ES-I3 (cell line): Measurements from ENCODE around the gene TBXT.

Experiments
- H3K36me3 ChIP-seq: 2 replicates; pipeline ENCODE4 v1.6.1; 2013; ENCODE audit warnings: mild to moderate bottlenecking, low read length, control low read depth, moderate library complexity; ENCODE audit not compliant: insufficient read depth
- H3K4me1 ChIP-seq: 2 replicates; pipeline ENCODE4 v1.6.1; 2013; ENCODE audit warnings: mild to moderate bottlenecking, control low read depth, low read length; ENCODE audit not compliant: insufficient read depth
- H3K9ac ChIP-seq: 2 replicates; pipeline ENCODE4 v1.6.1; 2013; ENCODE audit warnings: low read depth, mild to moderate bottlenecking, low read length, moderate library complexity
- H3K9me3 ChIP-seq: 2 replicates; pipeline ENCODE4 v1.6.1; 2013; ENCODE audit warnings: mild to moderate bottlenecking, low read length, moderate library complexity; ENCODE audit not compliant: control insufficient read depth, insufficient read depth

Gene TBXT

GRCh38 chr6:166167801-166168615, at the start of gene TBXT:
Gene TBXT, minus strand, starts transcription at chr6:166167851. Its CDS starts 260 bp downstream, at chr6:166167591.
- Histone ChIP-seq H3K9me3 (no peaks in the 10 kb centered on the region), H3K4me1 (0 out of 2 replicates have a peak, but pooled peaks cover 10% of the 10 kb centered on the region), H3K36me3 (no peaks in the 10 kb centered on the region), H3K9ac (peak within 1 kb of the TSS; percentile 43; the same call in 1 of the 2 replicates)

DNA sequence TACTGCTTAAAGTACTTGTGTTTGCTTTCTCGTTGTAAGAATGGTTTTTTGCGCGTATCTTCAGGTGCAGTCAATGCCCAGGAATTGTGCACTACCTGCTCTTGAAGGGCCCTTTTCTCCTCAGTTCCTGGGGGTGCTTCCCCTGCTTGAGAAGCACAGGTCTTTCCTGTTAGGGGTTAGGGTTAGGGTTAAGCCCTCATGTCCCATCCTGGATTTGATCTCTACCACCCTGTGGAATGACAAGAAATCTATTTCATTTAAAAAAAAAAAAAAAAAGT, 39.6 kb upstream of the TBXT start:
- H3K9ac ChIP-seq = no peak overlapping the region
- H3K9me3 ChIP-seq = no peaks in the 10 kb centered on the region
- H3K36me3 ChIP-seq = no peaks in the 10 kb centered on the region
- peaks cover 6% of the 10 kb centered on the region; the same call in 1 of the 2 replicates for H3K4me1 ChIP-seq

DNA sequence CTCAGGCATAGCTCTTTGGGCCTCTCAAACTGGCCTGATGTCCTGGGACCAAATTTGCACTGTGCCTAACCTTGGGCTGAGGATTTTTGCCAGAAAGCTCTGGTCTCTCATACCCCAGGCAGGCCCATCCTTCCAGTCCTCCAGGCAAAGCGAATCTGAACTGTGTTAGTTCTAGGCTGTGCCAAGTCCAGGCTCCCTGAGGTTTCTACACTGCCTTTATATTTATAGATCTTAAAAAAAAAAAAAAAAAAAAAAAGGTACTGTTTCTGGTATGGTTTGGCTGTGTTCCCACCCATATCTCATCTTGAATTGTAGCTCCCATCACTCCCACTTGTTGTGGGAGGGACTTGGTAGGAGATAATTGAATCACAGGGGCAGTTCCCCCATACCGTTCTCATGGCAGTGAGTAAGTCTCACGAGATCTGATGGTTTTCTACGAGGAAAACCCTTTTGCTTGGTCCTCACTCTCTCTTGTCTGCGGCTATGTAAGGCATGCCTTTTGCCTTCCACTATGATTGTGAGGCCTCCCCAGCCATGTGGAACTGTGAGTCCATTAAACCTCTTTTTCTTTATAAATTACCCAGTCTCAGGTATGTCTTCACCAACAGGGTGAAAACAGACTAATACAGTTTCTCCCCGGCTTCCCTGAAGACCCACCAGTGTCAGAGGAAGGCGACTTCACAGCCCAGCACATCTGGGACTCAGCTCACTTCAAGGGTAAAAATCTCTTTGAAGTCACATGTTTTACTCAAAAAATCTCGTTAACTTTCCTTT, 39.0 kb upstream of the TBXT start:
- Histone ChIP-seq H3K9me3 (no peaks in the 10 kb centered on the region), H3K36me3 (no peaks in the 10 kb centered on the region), H3K4me1 (peaks cover 6% of the 10 kb centered on the region; the same call in 1 of the 2 replicates), H3K9ac (no peak overlapping the region)

- Histone ChIP-seq H3K9me3 (no peaks in the 10 kb centered on the region), H3K36me3 (no peaks in the 10 kb centered on the region), H3K9ac (no peak overlapping the region), H3K4me1 (peaks cover 6% of the 10 kb centered on the region; the same call in 1 of the 2 replicates)
Observed at GRCh38 chr6:166206066-166206465, 38.4 kb upstream of the TBXT start.

DNA sequence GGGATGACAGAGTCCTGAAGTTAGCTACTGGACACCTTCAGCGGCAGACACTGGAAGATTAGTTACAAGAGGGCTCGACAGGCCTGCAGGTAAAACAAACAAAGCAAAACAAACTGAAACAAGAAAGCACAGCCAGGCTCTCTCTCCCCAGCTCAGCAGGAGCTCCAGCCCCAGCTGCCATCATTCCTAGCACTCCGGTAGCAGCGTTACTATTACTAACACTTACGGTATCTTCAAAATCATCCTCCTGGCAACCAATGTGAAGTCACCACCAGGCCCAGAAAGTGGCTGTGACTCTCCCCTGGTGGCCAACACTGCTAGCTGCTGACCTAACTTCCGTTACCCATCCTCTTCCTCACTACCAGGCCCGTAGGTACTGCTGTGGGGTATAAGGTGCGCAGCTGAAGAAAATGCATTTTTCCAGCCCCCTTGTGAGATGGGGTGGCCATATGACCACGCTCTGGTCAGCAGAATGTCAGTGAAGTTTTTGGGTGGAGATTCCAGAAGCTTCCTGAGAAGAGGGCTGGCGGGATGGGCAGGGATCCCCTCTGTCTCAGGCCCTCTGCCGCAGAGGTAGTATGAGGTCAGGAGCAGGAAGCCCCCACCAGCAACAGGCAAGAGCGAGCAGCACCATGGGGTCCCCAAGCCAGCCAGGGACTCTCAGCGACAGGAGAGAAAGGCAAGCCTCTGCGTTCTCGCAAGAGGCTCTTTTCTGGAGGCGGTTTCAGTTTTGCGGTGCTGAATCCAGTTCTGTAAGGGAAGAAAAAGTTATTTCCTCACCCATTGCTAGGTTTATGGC, 37.4 kb upstream of the TBXT start:
- Histone ChIP-seq H3K4me1 (peaks cover 6% of the 10 kb centered on the region; the same call in 1 of the 2 replicates), H3K36me3 (no peaks in the 10 kb centered on the region), H3K9me3 (no peaks in the 10 kb centered on the region), H3K9ac (no peak overlapping the region)

- Histone ChIP-seq H3K4me1 (peaks cover 6% of the 10 kb centered on the region; the same call in 1 of the 2 replicates), H3K36me3 (no peaks in the 10 kb centered on the region), H3K9me3 (no peaks in the 10 kb centered on the region), H3K9ac (no peak overlapping the region)
Observed at GRCh38 chr6:166203641-166204222, 36.1 kb upstream of the TBXT start.

DNA sequence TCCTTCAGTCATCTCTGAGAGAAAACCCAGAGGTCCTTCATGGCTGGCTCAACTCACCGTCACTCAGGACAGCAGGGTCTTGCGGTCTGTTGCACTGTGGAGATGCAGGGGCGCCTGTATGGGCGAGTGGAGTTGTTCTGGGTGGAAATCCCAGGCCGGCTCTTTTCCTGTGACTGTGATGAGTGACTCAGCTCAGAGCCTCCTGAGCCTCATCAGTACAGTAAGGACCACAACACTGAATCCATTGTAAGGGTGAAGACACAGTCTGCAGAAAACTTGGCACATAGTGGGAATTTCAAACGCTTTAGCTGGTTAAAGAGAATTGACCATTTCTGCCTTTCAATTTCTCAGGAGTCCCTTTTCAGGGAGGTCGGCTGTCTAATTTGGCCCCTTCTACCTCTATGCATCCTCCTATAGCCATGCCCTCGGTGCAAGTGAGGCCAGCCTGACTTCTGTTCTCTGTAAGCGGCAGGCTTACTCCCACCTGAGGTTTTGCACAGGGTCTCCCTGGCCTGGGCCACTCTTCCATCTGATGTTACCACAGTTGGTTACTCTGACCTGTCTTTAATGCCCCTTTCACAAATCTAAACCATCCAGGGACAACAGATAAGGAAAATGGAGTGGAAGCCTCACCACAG, 35.5 kb upstream of the TBXT start:
- Histone ChIP-seq H3K9ac (no peak overlapping the region), H3K36me3 (no peaks in the 10 kb centered on the region), H3K4me1 (peaks cover 6% of the 10 kb centered on the region; the same call in 1 of the 2 replicates), H3K9me3 (no peaks in the 10 kb centered on the region)

DNA sequence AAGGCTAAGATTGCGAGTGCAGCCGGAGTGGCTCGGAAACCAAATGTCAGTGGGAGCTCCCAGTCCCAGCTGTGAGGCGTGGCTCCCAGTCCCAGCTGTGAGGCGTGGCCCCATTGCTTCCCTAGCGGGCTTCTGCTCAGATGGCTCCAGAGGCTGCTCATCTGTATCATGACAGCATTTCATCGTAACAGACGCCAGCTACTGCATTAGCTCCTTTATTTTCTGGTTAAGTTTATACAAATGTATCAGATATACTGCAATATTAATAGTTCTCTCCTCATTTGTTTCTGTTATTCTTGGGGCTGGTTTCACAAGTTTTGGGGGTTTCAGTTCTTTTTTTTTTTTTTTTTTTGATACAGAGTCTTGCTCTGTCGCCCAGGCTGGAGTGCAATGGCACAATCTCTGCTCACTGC, 34.7 kb upstream of the TBXT start:
- Histone ChIP-seq H3K36me3 (no peaks in the 10 kb centered on the region), H3K9ac (no peak overlapping the region), H3K4me1 (peaks cover 9% of the 10 kb centered on the region; the same call in 1 of the 2 replicates), H3K9me3 (no peaks in the 10 kb centered on the region)

DNA sequence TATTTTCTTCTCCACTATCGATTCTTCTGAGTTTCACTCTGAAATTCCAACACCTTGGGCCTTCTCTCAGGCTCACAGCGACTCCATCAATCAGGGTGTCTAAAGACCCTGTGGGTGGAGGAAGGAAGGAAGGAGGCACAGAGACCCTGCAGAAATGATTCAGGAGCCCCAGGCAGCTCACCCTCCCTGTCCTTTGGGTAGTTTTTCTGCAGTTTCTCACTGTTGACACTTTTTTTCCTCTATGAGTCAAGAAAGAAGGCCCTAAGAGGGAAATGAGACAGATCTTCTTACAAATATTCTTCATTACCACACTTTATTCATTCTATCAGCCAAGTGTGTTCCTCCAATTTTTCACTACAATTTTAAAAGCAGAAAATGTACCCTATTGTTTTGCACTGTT, 34.2 kb upstream of the TBXT start:
- H3K36me3 ChIP-seq = no peaks in the 10 kb centered on the region
- H3K9me3 ChIP-seq = no peaks in the 10 kb centered on the region
- no peak overlapping the region for H3K9ac ChIP-seq
- H3K4me1 ChIP-seq = peaks cover 13% of the 10 kb centered on the region; the same call in 1 of the 2 replicates

GRCh38 chr6:166197361-166197760, 29.7 kb upstream of the TBXT start:
- H3K4me1 ChIP-seq = 0 out of 2 replicates have a peak, but pooled peaks cover 11% of the 10 kb centered on the region
- no peaks in the 10 kb centered on the region for H3K36me3 ChIP-seq
- no peak overlapping the region for H3K9ac ChIP-seq
- no peaks in the 10 kb centered on the region for H3K9me3 ChIP-seq

GRCh38 chr6:166195860-166196238, 28.2 kb upstream of the TBXT start:
- H3K36me3 ChIP-seq = no peaks in the 10 kb centered on the region
- H3K9me3 ChIP-seq = no peaks in the 10 kb centered on the region
- H3K9ac ChIP-seq = no peak overlapping the region
- 0 out of 2 replicates have a peak, but pooled peaks cover 11% of the 10 kb centered on the region for H3K4me1 ChIP-seq

GRCh38 chr6:166194914-166195859, 27.5 kb upstream of the TBXT start:
- H3K9ac ChIP-seq = no peak overlapping the region
- H3K36me3 ChIP-seq = no peaks in the 10 kb centered on the region
- 0 out of 2 replicates have a peak, but pooled peaks cover 11% of the 10 kb centered on the region for H3K4me1 ChIP-seq
- no peaks in the 10 kb centered on the region for H3K9me3 ChIP-seq

DNA sequence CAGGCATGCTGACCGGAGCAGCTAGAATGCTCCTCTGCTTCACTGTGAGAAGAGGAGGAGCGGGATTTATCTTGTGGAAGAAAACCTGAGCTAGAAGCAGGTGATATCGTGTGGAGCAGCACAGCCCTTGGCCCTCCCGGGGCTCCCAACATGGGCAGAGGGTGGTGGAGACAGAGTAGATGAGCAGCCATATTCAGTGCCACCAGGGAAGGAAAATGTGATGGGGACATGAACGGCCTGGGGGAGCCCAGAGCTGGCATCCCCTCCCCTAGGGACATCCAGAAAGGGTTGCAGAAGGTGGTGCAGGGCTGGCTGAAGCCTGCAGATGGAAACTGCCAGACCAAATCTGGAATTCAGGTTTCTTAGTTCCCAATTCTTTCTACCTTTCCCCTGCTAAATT, 24.9 kb upstream of the TBXT start:
- no peak overlapping the region for H3K9ac ChIP-seq
- 0 out of 2 replicates have a peak, but pooled peaks cover 10% of the 10 kb centered on the region for H3K4me1 ChIP-seq

More for the DNA sequence above, 24.9 kb upstream of the TBXT start:
- Histone ChIP-seq H3K9me3 (no peaks in the 10 kb centered on the region), H3K36me3 (no peaks in the 10 kb centered on the region)
